Dedifferentiated amniotic fluid mesenchymal stem cell (primary cell): ENCODE measurements around the gene UBALD2.
"Not testable (repeated sequence)": the region's sequence is repeated elsewhere in the genome, so short reads cannot be mapped to it uniquely, and the experiment has no call there.

ENCODE experiments used
- DNase-seq: peaks from one replicate; pipeline ENCODE4 v3.0.0-alpha.2; 2016; ENCODE audit errors: extremely low spot score

UBALD2 gene

GRCh38 chr17:76265624-76266243, 586 bp downstream of the UBALD2 start:
- peak; percentile 36 for DNase-seq

GRCh38 chr17:76266244-76266938, 1.2 kb downstream of the UBALD2 start:
- DNase-seq: no peak

GRCh38 chr17:76267051-76267576, 2.0 kb downstream of the UBALD2 start:
- no peak for DNase-seq

GRCh38 chr17:76267581-76268001, 2.4 kb downstream of the UBALD2 start:
- DNase-seq: not testable (repeated sequence)

- DNase-seq: no peak
Measured at GRCh38 chr17:76268015-76268749, 3.0 kb downstream of the UBALD2 start.

- no peak for DNase-seq
Measured at GRCh38 chr17:76268991-76269981, 4.1 kb downstream of the UBALD2 start.

- no peak for DNase-seq
Measured at GRCh38 chr17:76270127-76270592, 5.0 kb downstream of the UBALD2 start.

- DNase-seq: no peak
Measured at GRCh38 chr17:76270770-76271668, 5.9 kb downstream of the UBALD2 start.

- DNase-seq: no peak
Measured at GRCh38 chr17:76271669-76272540, 6.8 kb downstream of the UBALD2 start.

GRCh38 chr17:76272541-76273444, 7.6 kb downstream of the UBALD2 start:
- DNase-seq: no peak

- DNase-seq: no peak
Measured at GRCh38 chr17:76273445-76274111, 8.4 kb downstream of the UBALD2 start.

- no peak for DNase-seq
Measured at GRCh38 chr17:76274112-76274956, 9.2 kb downstream of the UBALD2 start.

- DNase-seq: no peak
Measured at GRCh38 chr17:76275382-76276068, 10.4 kb downstream of the UBALD2 start.

- DNase-seq: no peak
Measured at GRCh38 chr17:76276069-76276431, 10.9 kb downstream of the UBALD2 start.

GRCh38 chr17:76276461-76277299, 11.5 kb downstream of the UBALD2 start:
- DNase-seq: peak; percentile 53
